Astrocyte of the cerebellum (primary cell): ENCODE data around the gene HMGXB4.

ENCODE experiments used
- DNase-seq: peaks from one replicate; pipeline ENCODE4 v3.0.0-alpha.2; 2011; ENCODE audit warnings: low read depth
- H3K4me3 ChIP-seq: 2 replicates; pipeline ENCODE4 v1.5.1; 2011; ENCODE audit warnings: mild to moderate bottlenecking, low read depth, low read length, moderate library complexity
- in situ Hi-C: cut with HindIII; loops from 2 replicates; pipeline ENCODE4 v1.10.0; 2017; ENCODE audit warnings: low sequenced_read_pairs
- TF ChIP-seq, protein P1 (sequence below): IDR thresholded peaks from 2 replicates; pipeline ENCODE4 v1.5.1; 2012; ENCODE audit warnings: low read length, low read depth, moderate library complexity, mild to moderate bottlenecking; ENCODE audit errors: missing control alignments

HMGXB4 gene

DNA sequence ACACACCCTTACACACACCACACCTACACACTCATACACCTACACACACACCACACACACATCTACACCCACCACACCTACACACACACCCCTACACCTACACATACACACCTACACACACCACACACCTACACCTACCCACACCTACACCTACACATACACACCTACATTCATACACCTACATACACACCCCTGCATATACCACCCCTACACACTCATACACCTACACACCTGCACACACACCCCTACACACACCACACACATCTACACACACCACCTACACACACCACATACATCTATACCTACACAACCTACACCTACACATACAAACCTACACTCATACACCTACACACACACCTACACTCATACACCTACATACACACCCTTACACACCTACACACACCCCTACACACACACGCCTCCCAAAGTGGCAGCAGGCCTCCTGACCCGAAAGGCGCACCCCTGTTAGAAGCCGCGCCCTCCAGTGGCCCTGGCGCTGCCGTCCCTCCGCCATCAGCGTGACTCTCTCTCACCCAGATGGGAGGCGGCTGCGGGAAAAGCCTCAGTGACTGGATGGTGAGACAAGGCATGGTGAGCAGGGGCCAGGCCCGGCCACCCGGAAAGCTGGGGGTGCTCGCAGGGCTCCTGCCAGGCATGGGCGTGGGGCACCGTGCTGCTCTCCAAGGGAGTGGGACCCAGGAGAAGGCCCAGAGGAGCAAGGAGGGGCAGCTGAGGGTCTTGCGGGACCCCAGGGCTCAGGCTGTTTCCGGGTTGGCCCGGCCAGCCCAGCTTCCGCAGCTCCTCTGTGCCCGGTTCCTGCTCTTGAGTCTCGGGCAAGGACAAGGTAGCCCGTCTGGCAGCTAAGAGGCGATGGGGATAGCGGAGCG, 86.6 kb downstream of the HMGXB4 start:
- no peak for DNase-seq
- in situ Hi-C loops = no loop called here
- H3K4me3 ChIP-seq = no peak overlapping the region
- TF ChIP-seq, protein P1, sequence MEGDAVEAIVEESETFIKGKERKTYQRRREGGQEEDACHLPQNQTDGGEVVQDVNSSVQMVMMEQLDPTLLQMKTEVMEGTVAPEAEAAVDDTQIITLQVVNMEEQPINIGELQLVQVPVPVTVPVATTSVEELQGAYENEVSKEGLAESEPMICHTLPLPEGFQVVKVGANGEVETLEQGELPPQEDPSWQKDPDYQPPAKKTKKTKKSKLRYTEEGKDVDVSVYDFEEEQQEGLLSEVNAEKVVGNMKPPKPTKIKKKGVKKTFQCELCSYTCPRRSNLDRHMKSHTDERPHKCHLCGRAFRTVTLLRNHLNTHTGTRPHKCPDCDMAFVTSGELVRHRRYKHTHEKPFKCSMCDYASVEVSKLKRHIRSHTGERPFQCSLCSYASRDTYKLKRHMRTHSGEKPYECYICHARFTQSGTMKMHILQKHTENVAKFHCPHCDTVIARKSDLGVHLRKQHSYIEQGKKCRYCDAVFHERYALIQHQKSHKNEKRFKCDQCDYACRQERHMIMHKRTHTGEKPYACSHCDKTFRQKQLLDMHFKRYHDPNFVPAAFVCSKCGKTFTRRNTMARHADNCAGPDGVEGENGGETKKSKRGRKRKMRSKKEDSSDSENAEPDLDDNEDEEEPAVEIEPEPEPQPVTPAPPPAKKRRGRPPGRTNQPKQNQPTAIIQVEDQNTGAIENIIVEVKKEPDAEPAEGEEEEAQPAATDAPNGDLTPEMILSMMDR = no peak

DNA sequence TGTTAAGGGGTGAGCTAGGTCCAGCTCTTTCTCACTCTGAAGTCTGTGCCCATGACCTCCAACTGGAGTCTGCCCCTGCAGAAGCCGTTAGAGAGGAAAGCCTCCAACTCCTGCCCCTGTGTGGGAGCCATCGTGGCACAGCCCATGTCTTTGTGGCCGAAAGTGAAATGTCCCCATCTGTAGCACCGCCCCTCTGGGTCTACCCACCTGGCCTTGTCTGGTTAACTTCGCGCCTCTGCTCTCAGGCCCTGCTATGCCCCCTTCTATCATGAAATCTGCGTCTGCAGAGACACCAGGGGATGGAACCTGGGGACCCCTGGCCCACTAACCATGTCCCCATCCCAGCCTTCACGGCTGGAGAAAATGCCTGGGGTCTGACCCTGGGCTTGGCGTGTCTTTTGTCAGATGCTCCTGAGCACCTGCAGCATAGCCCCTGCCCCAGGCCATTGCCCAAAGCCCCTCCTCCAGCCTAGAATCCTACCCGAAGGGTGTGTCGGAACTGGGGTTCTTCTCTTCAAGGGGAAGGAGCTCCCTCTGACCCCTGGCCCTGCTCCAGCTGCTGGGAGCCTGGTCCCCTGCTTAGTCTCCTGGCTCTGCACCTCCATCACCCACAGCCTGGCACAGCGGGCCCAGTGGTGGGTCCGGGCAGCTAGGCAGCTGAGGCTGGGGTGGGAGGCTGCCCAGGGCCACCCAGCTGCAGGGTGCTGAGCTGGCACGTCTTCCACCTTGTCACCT, 87.8 kb downstream of the HMGXB4 start:
- TF ChIP-seq, protein P1 = no peak
- H3K4me3 ChIP-seq = no peak overlapping the region
- DNase-seq = no peak
- in situ Hi-C loops = no loop called here
